Body of pancreas (tissue), 4 donors: ENCODE measurements around the gene RAD51B.

Source experiments
- CTCF ChIP-seq, 7 experiments: fragments of 450-650 bp in 4 of 7; fragments of 200-600 bp in 3 of 7; sonication (generic) in 3 of 7; IDR thresholded peaks; one replicate each; pipeline ENCODE4 v1.5.1; 2016 to 2019; ENCODE audit warnings: antibody characterized with exemption in 7 of 7
- POLR2A ChIP-seq, 3 donors: fragments of 450-650 bp; IDR thresholded peaks; one replicate each; pipeline ENCODE4 v1.6.1; 2016; ENCODE audit warnings: antibody characterized with exemption in 3 of 3, mild to moderate bottlenecking in 2 of 3

- no peak for TF ChIP-seq CTCF (IDR thresholded peaks at IDR 0.05)
- TF ChIP-seq POLR2A (IDR thresholded peaks at IDR 0.05), result no peak
Measured at GRCh38 chr14:68160779-68161546, 341.4 kb downstream of the RAD51B start.
